Peyer's patch (tissue), 4 donors: ENCODE data around the gene IL17C.

Experiments used
- CTCF ChIP-seq, 6 experiments: fragments of 450-650 bp in 4 of 6; fragments of 200-600 bp in 2 of 6; sonication (generic) in 1 of 6; IDR thresholded peaks; one replicate each; pipeline ENCODE4 v1.5.1; 2017 to 2019; ENCODE audit warnings: antibody characterized with exemption in 6 of 6, mild to moderate bottlenecking in 3 of 6, moderate library complexity in 1 of 6
- POLR2A ChIP-seq, 2 donors: fragments of 450-650 bp; IDR thresholded peaks; one replicate each; pipeline ENCODE4 v1.5.1; 2017; ENCODE audit warnings: antibody characterized with exemption in 2 of 2, mild to moderate bottlenecking in 2 of 2, moderate library complexity in 2 of 2

GRCh38 chr16:88651276-88651988 is 13.1 kb downstream of the IL17C start:
- TF ChIP-seq CTCF (IDR thresholded peaks at IDR 0.05) (no peak), POLR2A (IDR thresholded peaks at IDR 0.05) (no peak)
